Measurements from ENCODE around the gene FLVCR2. TPM values are rescaled to one million over a fixed set of nuclear protein-coding genes. Genes with fewer than 3 reads are reported as not detected.

The FLVCR2 gene
- total RNA-seq, 4 donors from 2014 or later = 1.9 to 5.8 (median 4.1) TPM

DNA sequence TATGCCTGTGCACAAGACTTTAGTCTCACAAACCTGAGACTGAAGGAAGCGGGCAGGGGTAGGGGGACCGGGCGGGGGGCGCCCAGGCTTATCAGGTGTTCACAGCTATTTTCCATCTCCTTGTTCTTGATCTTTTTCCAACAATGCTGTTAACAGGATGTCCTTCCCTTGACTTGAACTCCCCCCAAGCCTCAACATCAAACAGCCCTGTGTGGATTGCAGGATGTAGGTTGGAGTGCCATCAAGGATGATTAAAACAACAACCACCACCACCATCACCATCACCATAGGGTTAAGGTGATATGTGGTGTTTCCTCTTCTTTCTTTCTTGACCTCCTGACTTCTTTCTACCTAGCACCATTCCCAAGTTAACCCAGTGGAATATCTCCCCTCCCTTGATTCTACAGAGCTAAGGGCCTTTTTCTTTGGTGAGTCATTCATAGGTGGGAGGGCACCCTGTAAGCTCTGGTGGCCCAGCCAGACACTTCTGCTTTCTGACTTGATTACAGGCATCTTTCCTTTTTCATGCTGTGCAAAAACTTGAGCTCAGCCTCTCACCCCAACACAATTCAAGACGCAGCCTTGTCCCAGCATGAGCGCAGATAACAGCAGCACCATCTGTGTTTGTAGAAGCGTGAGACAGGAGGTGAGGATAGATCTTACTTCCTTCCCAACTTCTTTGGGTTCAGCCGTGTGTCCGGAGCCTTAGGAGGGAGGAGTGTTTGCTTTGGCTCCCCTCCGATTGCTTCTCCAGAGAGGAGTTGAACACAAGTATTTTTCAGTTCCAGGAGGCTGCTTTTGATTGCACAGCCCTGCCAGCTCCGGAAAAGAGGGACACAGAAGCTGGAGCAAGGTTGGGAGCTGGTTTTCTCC is 26.8 kb downstream of the FLVCR2 start:
- Histone ChIP-seq H3K27me3 (no peaks in the 10 kb centered on the region), H3K27ac (peak overlapping the region in 2 of 4 donors; percentile 17 to 18), H3K9me3 (peaks cover 0 to 4% (median 0%) of the 10 kb centered on the region in 3 donors), H3K4me1 (peaks cover 0 to 18% (median 2%) of the 10 kb centered on the region in 3 donors), H3K4me3 (no peak overlapping the region), H3K36me3 (no peaks in the 10 kb centered on the region)
- TF ChIP-seq, protein P1, sequence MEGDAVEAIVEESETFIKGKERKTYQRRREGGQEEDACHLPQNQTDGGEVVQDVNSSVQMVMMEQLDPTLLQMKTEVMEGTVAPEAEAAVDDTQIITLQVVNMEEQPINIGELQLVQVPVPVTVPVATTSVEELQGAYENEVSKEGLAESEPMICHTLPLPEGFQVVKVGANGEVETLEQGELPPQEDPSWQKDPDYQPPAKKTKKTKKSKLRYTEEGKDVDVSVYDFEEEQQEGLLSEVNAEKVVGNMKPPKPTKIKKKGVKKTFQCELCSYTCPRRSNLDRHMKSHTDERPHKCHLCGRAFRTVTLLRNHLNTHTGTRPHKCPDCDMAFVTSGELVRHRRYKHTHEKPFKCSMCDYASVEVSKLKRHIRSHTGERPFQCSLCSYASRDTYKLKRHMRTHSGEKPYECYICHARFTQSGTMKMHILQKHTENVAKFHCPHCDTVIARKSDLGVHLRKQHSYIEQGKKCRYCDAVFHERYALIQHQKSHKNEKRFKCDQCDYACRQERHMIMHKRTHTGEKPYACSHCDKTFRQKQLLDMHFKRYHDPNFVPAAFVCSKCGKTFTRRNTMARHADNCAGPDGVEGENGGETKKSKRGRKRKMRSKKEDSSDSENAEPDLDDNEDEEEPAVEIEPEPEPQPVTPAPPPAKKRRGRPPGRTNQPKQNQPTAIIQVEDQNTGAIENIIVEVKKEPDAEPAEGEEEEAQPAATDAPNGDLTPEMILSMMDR (IDR thresholded peaks at IDR 0.05) = no peak
- TF ChIP-seq EP300 (IDR thresholded peaks at IDR 0.05) (no peak), POLR2A (IDR thresholded peaks at IDR 0.05) (no peak), POLR2AphosphoS5 (IDR thresholded peaks at IDR 0.05) (no peak)
- WGBS, 2 donors (ENCODE audit: low coverage in 1 of 2) = 73 to 92% methylated on average over 4 to 6 of the region's 11 CpGs
- peak; percentile 41 for ATAC-seq

DNA sequence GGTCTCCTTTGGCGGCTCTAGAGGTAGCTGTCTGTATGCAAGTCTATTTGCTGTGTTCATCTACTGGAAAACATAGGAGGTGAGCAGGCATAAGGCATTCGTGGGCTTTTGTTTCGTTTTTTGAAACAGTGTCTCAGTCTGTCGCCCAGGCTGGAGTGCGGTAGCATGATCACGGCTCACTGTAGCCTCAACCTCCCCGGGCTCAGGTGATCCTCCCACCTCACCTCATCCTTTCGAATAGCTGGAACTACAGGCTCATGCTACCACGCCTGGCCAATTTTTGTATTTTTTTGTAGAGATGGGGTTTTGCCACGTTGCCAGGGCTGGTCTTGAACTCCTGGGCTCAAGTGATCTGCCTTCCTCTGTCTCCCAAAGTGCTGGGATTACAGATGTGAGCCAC is 27.5 kb downstream of the FLVCR2 start:
- H3K4me1 ChIP-seq = peaks cover 2 to 25% (median 6%) of the 10 kb centered on the region in 3 donors
- no peaks in the 10 kb centered on the region for H3K27me3 ChIP-seq
- H3K27ac ChIP-seq = peak overlapping the region in 1 of 4 donors; percentile 18
- peaks cover 0 to 4% (median 0%) of the 10 kb centered on the region in 3 donors for H3K9me3 ChIP-seq
- TF ChIP-seq POLR2A (IDR thresholded peaks at IDR 0.05) (no peak), EP300 (IDR thresholded peaks at IDR 0.05) (no peak), POLR2AphosphoS5 (IDR thresholded peaks at IDR 0.05) (no peak)
- TF ChIP-seq, protein P1 (IDR thresholded peaks at IDR 0.05) = no peak
- 67 to 86% methylated on average over 3 to 6 of the region's 10 CpGs for WGBS, 2 donors (ENCODE audit: low coverage in 1 of 2)
- H3K4me3 ChIP-seq = no peak overlapping the region
- H3K36me3 ChIP-seq = no peaks in the 10 kb centered on the region
- ATAC-seq = no peak

DNA sequence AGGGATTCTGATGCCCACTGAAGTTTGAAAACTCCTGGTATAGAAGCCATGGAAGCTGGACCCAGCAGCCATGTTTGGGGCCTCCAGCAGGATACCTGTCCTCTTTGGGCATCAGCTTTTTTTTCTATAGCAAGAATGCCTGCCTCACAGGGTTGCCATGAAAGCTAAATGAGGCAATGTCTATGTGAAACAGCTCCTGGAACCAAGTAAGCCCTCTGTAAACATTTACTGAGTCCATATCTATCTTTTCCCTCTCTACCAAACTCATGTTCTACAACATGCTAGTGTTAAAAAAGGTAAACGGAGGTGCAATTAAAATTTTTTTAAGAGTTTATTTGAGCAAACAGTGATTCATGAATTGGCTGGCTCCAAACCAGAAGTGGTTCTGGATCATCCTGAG is 28.6 kb downstream of the FLVCR2 start:
- 64 to 90% methylated on average over 1 of the region's 1 CpG for WGBS, 2 donors (ENCODE audit: low coverage in 1 of 2)
- ATAC-seq = no peak
- no peak overlapping the region for H3K4me3 ChIP-seq
- H3K36me3 ChIP-seq = no peaks in the 10 kb centered on the region
- peaks cover 0 to 4% (median 0%) of the 10 kb centered on the region in 3 donors for H3K9me3 ChIP-seq
- no peaks in the 10 kb centered on the region for H3K27me3 ChIP-seq
- TF ChIP-seq, protein P1 (IDR thresholded peaks at IDR 0.05) = no peak
- no peak for TF ChIP-seq POLR2A (IDR thresholded peaks at IDR 0.05)
- no peak for TF ChIP-seq POLR2AphosphoS5 (IDR thresholded peaks at IDR 0.05)
- peaks cover 2 to 28% (median 6%) of the 10 kb centered on the region in 3 donors for H3K4me1 ChIP-seq
- no peak overlapping the region for H3K27ac ChIP-seq

DNA sequence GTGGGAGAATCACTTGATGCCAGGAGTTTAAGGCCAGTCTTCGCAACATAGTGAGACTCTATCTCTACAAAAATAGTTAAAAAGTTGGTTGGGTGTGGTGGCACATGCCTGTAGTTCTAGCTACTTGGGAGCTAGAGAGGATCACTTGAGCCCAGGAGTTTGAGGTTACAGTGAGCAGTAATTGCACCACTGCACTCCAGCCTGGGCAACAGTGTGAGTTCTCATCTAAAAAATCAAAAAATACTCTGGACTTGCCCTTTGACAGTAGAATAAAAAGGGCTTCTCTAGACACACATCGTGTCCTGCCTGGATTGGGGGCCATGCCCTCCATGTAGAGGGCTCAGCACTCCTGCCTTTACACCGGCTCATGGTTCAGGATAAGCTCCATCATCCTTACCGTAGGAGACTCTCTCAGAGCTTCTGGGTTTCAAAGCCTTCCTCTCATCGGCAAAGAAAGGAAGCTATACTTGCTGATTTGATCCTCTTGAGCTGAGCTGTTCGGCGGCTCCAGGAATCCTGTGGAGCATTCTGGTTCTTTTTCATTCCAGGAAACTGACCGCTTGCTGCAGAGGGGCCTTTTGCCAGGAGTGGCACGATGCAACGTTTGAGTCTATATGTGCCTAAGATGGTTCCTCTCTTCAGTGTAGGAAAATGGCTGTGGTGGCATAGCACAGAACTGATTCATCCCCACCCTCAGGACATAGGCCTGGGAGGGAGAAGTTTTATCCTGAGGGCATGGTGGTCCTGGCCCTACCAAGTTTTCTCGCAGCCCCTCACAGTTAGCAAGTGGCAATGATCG is 29.6 kb downstream of the FLVCR2 start:
- no peak for ATAC-seq
- 89 to 93% methylated on average over 3 to 9 of the region's 12 CpGs for WGBS, 2 donors (ENCODE audit: low coverage in 1 of 2)
- Histone ChIP-seq H3K4me1 (peaks cover 2 to 28% (median 6%) of the 10 kb centered on the region in 3 donors), H3K4me3 (no peak overlapping the region), H3K27me3 (no peaks in the 10 kb centered on the region), H3K9me3 (peaks cover 0 to 4% (median 0%) of the 10 kb centered on the region in 3 donors), H3K27ac (no peak overlapping the region), H3K36me3 (no peaks in the 10 kb centered on the region)
- no peak for TF ChIP-seq EP300 (IDR thresholded peaks at IDR 0.05)
- TF ChIP-seq, protein P1 (IDR thresholded peaks at IDR 0.05) = no peak
- no peak for TF ChIP-seq POLR2AphosphoS5 (IDR thresholded peaks at IDR 0.05)
- no peak for TF ChIP-seq POLR2A (IDR thresholded peaks at IDR 0.05)
